Progenitor cell of endocrine pancreas (in vitro differentiated cells): ENCODE data around the gene CRYBA2. TPM values are rescaled to one million over a fixed set of nuclear protein-coding genes. Genes with fewer than 3 reads are reported as not detected.

Experiments
- DNase-seq: peaks from one replicate; pipeline ENCODE4 v3.0.0; 2021; ENCODE audit warnings: low spot score; ENCODE audit not compliant: unreplicated experiment
- H3K27ac Mint-ChIP-seq: 2 replicates; pipeline ENCODE4 v1.8.0; 2021; ENCODE audit warnings: mild to moderate bottlenecking, moderate library complexity, mixed read lengths
- H3K27me3 Mint-ChIP-seq: 2 replicates; pipeline ENCODE4 v1.8.0; 2021; ENCODE audit warnings: mixed read lengths
- H3K36me3 Mint-ChIP-seq: 2 replicates; pipeline ENCODE4 v1.8.0; 2022; ENCODE audit warnings: mixed read lengths; ENCODE audit not compliant: insufficient read depth
- H3K4me1 Mint-ChIP-seq: 2 replicates; pipeline ENCODE4 v1.8.0; 2021; ENCODE audit warnings: low read depth, mixed read lengths
- H3K4me3 Mint-ChIP-seq: 2 replicates; pipeline ENCODE4 v1.8.0; 2021; ENCODE audit warnings: low read depth, mild to moderate bottlenecking, moderate library complexity, mixed read lengths
- H3K9me3 Mint-ChIP-seq: 2 replicates; pipeline ENCODE4 v1.8.0; 2021; ENCODE audit warnings: low read depth, mixed read lengths
- CTCF ChIP-seq: fragments of 200-600 bp; sonication (generic); IDR thresholded peaks from one replicate; pipeline ENCODE4 v1.5.0; 2021; ENCODE audit warnings: antibody characterized with exemption, mild to moderate bottlenecking; ENCODE audit not compliant: unreplicated experiment
- total RNA-seq: library from RNA; stranded (reverse); gene quantifications from 2 replicates; pipeline ENCODE4 v1.2.1, GENCODE V29; 2021

CRYBA2 gene
- total RNA-seq, 1 donor from 2014 or later, result 30.1 TPM

DNA sequence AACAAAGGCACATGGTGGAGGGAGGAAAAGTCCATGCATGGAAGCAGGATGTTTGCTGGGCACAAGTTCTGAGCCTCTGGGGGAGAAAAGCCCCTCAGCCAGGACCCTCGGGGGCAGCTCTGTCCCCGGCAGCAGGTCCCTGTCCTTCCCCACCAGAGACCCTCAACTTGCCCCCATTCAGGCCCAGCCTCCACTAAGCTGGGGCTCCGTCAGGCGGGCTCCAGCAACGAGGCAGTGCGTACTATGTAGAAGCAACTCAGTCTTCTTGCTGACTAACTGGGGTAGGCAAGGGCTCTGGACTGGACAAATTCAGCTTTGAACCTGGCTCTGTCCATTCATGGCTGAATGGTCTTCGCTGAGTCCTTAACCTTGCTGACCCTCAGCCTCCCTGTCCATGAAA is 25.1 kb upstream of the CRYBA2 start:
- H3K9me3 Mint-ChIP-seq, result no peaks in the 10 kb centered on the region
- DNase-seq, result no peak
- peaks cover 60% of the 10 kb centered on the region for H3K27me3 Mint-ChIP-seq
- no peak overlapping the region for H3K27ac Mint-ChIP-seq
- no peak overlapping the region for H3K4me3 Mint-ChIP-seq
- no peaks in the 10 kb centered on the region for H3K4me1 Mint-ChIP-seq
- no peak for TF ChIP-seq CTCF
- no peaks in the 10 kb centered on the region for H3K36me3 Mint-ChIP-seq

- no peaks in the 10 kb centered on the region for H3K4me1 Mint-ChIP-seq
- no peak overlapping the region for H3K4me3 Mint-ChIP-seq
- no peak overlapping the region for H3K27ac Mint-ChIP-seq
- H3K36me3 Mint-ChIP-seq, result no peaks in the 10 kb centered on the region
- no peaks in the 10 kb centered on the region for H3K9me3 Mint-ChIP-seq
- TF ChIP-seq CTCF, result no peak
- no peak for DNase-seq
- H3K27me3 Mint-ChIP-seq, result peaks cover 61% of the 10 kb centered on the region
Observed at GRCh38 chr2:219017201-219017931, 24.1 kb upstream of the CRYBA2 start.

- no peak for DNase-seq
- H3K9me3 Mint-ChIP-seq, result no peaks in the 10 kb centered on the region
- no peaks in the 10 kb centered on the region for H3K36me3 Mint-ChIP-seq
- H3K4me1 Mint-ChIP-seq, result no peaks in the 10 kb centered on the region
- H3K27me3 Mint-ChIP-seq, result peaks cover 61% of the 10 kb centered on the region
- H3K4me3 Mint-ChIP-seq, result no peak overlapping the region
- no peak overlapping the region for H3K27ac Mint-ChIP-seq
- TF ChIP-seq CTCF, result no peak
Observed at GRCh38 chr2:219016721-219017120, 23.5 kb upstream of the CRYBA2 start.

- DNase-seq, result no peak
- Mint-ChIP-seq H3K9me3 (no peaks in the 10 kb centered on the region), H3K36me3 (no peaks in the 10 kb centered on the region), H3K4me3 (no peak overlapping the region), H3K4me1 (peaks cover 1% of the 10 kb centered on the region), H3K27ac (no peak overlapping the region), H3K27me3 (peaks cover 36% of the 10 kb centered on the region)
- no peak for TF ChIP-seq CTCF
Observed at GRCh38 chr2:219010873-219011272, 17.7 kb upstream of the CRYBA2 start.

DNA sequence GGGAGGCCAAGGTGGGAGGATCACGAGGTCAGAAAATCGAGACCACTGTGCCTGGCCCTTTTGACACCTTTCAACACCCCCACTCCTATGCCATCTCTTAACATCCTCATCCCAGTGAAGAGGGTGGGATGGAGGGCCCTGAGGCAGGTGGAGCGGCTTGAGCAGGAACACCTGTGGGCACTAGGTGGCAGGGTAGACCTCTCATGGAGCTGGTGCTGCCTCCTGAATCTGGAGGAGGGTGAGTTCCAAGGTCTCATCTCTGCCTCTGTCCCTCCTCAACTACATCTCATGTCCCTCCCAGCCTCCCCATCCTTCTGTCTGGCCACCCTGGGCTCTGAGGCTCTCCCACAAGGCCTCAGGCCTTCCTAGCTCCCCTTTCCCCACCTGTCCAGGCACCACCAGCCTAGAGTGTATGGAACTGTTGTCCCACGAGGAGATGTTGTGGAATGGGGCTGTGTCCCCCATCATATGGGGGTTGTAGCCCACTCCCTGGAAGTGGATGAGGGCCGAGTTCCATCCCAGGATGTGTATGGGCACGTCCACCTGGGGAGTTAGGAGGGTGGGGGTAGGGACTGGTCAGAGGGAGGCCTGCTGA is 17.0 kb upstream of the CRYBA2 start:
- peaks cover 36% of the 10 kb centered on the region for H3K27me3 Mint-ChIP-seq
- no peak for DNase-seq
- TF ChIP-seq CTCF, result peak; percentile 69
- no peaks in the 10 kb centered on the region for H3K36me3 Mint-ChIP-seq
- H3K4me1 Mint-ChIP-seq, result peaks cover 1% of the 10 kb centered on the region
- no peak overlapping the region for H3K4me3 Mint-ChIP-seq
- H3K9me3 Mint-ChIP-seq, result no peaks in the 10 kb centered on the region
- no peak overlapping the region for H3K27ac Mint-ChIP-seq
